HL-60 (cell line): ENCODE results near the gene CCNY.

Experiments
- DNase-seq, 2 experiments: peaks; one replicate each; pipeline ENCODE4 v3.0.0-alpha.2; 2010 to 2020; ENCODE audit warnings: low read depth in 1 of 2, low spot score in 1 of 2
- H3K27ac ChIP-seq: fragments of 250-450 bp; sonication (Bioruptor Pico); replicated peaks from 2 replicates; pipeline ENCODE4 v1.5.1; 2020; ENCODE audit warnings: mild to moderate bottlenecking, moderate library complexity
- H3K27me3 ChIP-seq: fragments of 250-450 bp; sonication (Bioruptor Pico); 2 replicates; pipeline ENCODE4 v1.5.1; 2021; ENCODE audit warnings: mild to moderate bottlenecking, moderate library complexity; ENCODE audit not compliant: insufficient read depth, poor library complexity, severe bottlenecking
- H3K4me3 ChIP-seq: replicated peaks from 2 replicates; pipeline ENCODE4 v1.5.1; 2011; ENCODE audit warnings: mild to moderate bottlenecking, control low read depth, low read length; ENCODE audit not compliant: insufficient read depth
- GABPA ChIP-seq: IDR thresholded peaks from 2 replicates; pipeline ENCODE4 v1.6.1; 2012; ENCODE audit warnings: low read depth
- POLR2AphosphoS5 ChIP-seq: IDR thresholded peaks from 2 replicates; pipeline ENCODE4 v1.6.1; 2012; ENCODE audit warnings: low read depth
- REST ChIP-seq: IDR thresholded peaks from 2 replicates; pipeline ENCODE4 v1.6.1; 2012; ENCODE audit warnings: low read depth; ENCODE audit not compliant: insufficient replicate concordance
- SPI1 ChIP-seq: IDR thresholded peaks from 2 replicates; pipeline ENCODE4 v1.6.1; 2012; ENCODE audit warnings: low read depth, mild to moderate bottlenecking, borderline replicate concordance
- long read RNA-seq: library from polyadenylated mRNA; unstranded; transcript quantifications from one replicate; pipeline ENCODE4 v2.0.0, GENCODE V29; 2020
- TF ChIP-seq, protein P1 (sequence below): IDR thresholded peaks from one replicate; pipeline ENCODE4 v1.5.1; 2011; ENCODE audit warnings: low read length, control low read depth, inconsistent platforms; ENCODE audit not compliant: insufficient read depth

CCNY gene
- long read RNA-seq, partial matches to known transcripts, result 4 of 15 reads
- long read RNA-seq, other reads (novel, unspliced or antisense), result 8 of 15 reads

DNA sequence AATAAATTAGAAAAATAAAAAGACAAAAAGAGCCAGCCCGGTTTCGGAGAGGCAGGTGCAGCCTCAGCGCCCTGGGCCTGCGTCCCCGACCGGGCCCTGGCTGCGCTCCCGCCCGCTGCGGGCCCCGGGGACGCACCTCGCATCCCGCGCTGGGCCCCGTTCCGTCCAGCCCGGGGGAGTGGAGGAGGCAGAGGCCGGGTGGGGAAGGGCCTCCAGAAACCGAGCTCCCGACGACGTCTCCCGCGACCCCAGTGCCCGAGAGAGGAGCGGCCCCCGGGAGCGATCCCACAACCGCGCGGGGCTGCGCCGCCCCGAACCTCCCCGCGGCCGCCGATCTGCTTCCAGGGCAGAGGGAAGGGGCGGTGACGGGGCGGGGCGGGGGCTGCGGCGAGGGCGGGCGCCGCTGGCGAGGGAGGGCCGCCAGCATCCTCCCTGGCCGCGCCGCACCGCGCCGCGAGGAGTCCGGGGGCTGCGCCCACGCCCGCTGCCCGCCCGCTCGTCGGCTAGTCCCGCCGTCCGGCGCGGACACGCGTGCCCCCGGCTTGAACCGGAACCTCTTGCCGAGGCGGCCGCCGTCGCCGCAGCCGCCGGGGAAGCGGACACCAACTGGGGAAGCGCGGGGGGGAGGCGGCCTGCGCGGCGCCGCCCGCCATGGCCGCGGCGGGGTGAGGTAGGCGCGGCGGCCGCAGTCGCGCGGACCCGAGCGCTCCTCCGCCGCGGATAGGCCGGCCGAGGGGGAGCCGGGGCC lies at the start of gene CCNY:
Gene CCNY (plus strand): TSS at position 426 of the 748 bp plus-strand sequence. CDS start 545 bp downstream, outside the sequence.
- peak within 1 kb of the TSS; percentile 79 for H3K27ac ChIP-seq
- H3K4me3 ChIP-seq, result peak within 1 kb of the TSS; percentile 59
- no peaks in the 10 kb centered on the region for H3K27me3 ChIP-seq
- TF ChIP-seq GABPA (peak; percentile 52; the same call in 1 of the 2 replicates), POLR2AphosphoS5 (no peak; the same call in 1 of the 2 replicates)
- DNase-seq, result peak; percentile 29 to 57

GRCh38 chr10:35289198-35289597 lies 47.1 kb upstream of the CCNY start:
- H3K4me3 ChIP-seq, result no peak overlapping the region
- no peak overlapping the region for H3K27ac ChIP-seq
- DNase-seq, result no peak
- H3K27me3 ChIP-seq, result no peaks in the 10 kb centered on the region
- no peak for TF ChIP-seq REST

GRCh38 chr10:35294506-35294905 lies 41.8 kb upstream of the CCNY start:
- H3K27ac ChIP-seq, result no peak overlapping the region
- no peak for DNase-seq
- no peak overlapping the region for H3K4me3 ChIP-seq
- TF ChIP-seq SPI1 (no peak), GABPA (no peak)
- H3K27me3 ChIP-seq, result no peaks in the 10 kb centered on the region

GRCh38 chr10:35299016-35299415 lies 37.3 kb upstream of the CCNY start:
- TF ChIP-seq GABPA, result no peak
- TF ChIP-seq POLR2AphosphoS5, result no peak
- TF ChIP-seq, protein P1, sequence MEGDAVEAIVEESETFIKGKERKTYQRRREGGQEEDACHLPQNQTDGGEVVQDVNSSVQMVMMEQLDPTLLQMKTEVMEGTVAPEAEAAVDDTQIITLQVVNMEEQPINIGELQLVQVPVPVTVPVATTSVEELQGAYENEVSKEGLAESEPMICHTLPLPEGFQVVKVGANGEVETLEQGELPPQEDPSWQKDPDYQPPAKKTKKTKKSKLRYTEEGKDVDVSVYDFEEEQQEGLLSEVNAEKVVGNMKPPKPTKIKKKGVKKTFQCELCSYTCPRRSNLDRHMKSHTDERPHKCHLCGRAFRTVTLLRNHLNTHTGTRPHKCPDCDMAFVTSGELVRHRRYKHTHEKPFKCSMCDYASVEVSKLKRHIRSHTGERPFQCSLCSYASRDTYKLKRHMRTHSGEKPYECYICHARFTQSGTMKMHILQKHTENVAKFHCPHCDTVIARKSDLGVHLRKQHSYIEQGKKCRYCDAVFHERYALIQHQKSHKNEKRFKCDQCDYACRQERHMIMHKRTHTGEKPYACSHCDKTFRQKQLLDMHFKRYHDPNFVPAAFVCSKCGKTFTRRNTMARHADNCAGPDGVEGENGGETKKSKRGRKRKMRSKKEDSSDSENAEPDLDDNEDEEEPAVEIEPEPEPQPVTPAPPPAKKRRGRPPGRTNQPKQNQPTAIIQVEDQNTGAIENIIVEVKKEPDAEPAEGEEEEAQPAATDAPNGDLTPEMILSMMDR, result no peak
- TF ChIP-seq SPI1, result no peak
- no peak for TF ChIP-seq REST

DNA sequence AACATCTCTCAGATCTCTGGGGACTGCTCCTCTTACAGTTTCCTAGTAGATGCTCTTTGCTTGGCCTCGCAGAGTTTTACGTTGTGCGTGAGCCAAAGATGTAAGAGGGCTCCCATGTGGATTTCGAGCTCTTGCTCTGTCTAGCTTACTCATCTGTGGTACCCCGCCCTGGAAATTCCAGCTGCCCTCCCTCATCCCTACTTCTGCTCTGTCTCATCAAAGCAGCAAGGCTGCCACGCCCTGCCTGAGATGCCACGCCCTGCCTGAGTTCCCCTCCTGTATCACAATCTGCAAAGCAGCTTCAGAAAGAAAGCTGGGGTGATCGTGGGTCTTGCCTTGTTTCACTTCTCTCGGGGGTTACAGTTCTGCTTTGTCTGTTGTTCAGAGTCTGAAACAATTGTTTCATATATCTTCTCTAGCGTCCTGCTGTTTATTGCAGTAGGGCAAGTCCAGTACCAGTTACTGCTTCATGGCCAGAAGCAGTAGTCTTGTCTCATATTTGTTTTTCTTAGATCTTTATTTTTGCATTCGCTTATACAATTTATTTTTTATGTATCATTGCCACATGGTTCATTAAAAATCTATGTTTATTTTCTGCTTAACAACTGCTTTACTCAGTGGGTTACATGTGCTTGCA lies 36.1 kb upstream of the CCNY start:
- Histone ChIP-seq H3K27me3 (no peaks in the 10 kb centered on the region), H3K27ac (no peak overlapping the region), H3K4me3 (no peak overlapping the region)
- TF ChIP-seq REST, result no peak
- TF ChIP-seq GABPA, result no peak
- no peak for TF ChIP-seq SPI1
- TF ChIP-seq POLR2AphosphoS5, result no peak
- no peak for DNase-seq

More at GRCh38 chr10:35299016-35299415, 37.3 kb upstream of the CCNY start:
- Histone ChIP-seq H3K27ac (no peak overlapping the region), H3K4me3 (no peak overlapping the region), H3K27me3 (no peaks in the 10 kb centered on the region)
- DNase-seq, result no peak
